DMS153 treated with DMSO at 0.1 percent for 48 hours (cell line): ENCODE results near the gene STAB1.
"Not testable (repeated sequence)": the region's sequence is repeated elsewhere in the genome, so short reads cannot be mapped to it uniquely, and the experiment has no call there.

Experiments
- DNase-seq: peaks from one replicate; lab custom pipeline; 2025; ENCODE audit not compliant: unreplicated experiment; lab: John Stamatoyannopoulos, UW

The STAB1 gene

GRCh38 chr3:52523386-52524257 is 28.5 kb downstream of the STAB1 start:
- DNase-seq = no peak

DNA sequence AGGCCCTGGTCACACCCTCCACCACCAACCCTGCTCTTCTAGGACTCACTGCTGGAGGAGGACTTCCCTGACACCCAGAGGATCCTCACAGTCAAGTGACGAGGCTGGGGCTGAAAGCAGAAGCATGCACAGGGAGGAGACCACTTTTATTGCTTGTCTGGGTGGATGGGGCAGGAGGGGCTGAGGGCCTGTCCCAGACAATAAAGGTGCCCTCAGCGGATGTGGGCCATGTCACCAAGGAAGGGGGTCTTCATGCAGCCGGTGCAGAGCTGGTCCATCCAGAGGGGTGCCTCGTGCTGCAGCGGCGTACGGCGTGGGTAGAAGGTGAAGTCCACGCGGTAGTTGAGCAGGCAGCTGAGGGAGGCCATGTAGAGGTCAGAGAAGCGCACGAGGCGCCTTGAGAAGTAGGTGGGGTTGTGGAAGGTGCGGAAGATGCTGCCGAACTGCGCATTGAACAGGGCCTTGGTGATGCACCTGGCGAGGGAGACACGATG is 29.2 kb downstream of the STAB1 start:
- DNase-seq = no peak

GRCh38 chr3:52524752-52525679 is 29.9 kb downstream of the STAB1 start:
- no peak for DNase-seq

DNA sequence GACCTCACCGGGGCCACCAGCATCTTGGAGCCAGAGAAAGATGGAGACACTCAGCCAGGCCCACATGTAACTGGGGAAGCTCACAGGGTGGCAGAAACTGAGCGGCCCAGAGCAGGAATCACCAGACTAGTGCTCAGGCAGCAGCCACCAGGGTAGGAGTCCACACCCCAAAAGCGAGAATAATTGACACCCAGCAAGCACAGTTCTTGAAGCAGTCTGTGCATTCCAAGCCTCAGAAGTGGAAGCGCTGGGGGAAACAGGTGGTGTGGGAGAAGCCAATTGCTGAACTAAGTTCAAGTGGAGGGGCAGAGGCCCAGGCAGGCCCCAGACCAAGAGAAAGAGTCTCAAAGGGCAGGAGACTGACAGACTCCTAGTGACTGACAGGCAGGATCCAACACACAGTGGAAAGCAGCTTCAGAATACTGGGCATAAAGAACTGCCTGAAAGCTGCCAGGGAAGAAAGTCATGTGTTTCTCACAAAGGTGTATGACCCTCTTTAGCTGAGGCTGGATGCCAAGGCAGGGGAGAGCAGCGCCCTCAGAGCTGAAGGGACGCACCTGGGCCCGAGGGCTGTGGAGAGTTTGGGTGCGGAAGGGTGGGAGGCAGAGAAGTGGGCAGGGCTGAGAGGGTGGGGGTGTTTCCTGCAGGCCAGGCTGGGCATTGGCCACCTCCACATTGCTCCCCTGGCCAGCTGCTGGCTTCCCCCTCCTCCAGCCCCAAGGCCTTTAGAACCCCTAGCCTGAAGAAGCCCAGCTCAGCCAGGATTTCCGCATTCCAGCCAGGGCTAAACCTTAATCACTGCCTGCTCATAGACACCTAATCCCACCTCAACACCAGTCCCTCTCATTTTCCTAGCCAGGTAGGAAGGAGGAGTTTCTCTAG is 30.8 kb downstream of the STAB1 start:
- no peak for DNase-seq

DNA sequence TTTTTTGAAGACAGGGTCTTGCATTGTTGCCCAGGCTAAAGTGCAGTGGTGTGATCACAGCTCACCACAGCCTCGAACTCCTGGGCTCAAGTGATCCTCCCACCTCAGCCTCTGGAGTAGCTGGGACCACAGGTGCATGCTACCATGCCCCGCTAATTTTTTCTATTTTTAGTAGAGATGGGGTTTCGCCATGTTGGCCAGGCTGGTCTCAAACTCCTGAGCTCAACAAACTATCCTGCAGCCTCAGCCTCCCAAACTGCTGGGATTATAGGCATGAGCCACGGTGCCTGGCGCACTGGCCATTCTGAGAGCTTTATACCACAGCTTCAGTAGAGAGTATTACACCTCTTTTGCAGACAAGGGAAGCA is 31.5 kb downstream of the STAB1 start:
- DNase-seq = not testable (repeated sequence)

- DNase-seq = no peak
Measured at GRCh38 chr3:52527039-52527731, 32.0 kb downstream of the STAB1 start.

DNA sequence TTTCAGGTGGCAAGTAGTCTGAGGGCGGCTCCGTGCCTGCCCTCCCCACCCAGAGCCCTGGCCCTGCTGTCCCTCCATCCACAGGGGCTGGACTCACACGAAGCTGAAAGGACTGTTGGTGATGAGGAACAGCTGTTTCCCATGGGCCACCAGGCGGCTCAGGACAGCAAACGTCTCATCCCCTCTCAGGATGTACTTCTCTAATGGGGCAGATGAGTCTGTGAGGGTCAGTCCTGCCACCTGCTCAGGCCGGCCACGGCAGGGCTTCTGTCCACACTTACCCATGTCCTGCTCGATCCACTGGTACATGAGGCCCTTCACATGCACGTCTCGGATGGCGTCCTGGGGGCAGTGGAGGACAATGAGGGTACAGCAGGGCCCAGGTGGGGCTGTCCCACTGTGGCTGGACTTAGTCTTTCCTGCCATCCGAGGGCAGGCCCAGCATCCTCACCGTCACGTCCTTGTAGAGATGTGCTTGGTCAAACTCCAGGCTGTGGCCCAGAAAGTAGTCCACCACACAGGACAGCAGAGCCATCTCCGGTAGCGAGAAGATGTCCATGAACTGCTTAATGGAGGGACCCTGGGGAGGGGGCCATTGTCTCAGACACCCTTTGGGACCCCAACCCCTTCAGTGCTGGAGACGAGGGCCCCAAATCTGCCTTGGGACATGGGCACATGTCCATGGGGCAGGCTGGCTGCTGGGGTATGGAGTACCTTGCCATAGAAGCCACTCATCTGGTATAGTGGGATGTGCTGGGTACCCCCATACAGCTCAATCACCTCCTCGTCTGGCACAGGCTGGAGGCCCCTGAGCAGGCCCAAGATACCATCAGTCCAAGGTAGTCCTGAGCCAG is 32.8 kb downstream of the STAB1 start:
- DNase-seq = no peak

- DNase-seq = no peak
Measured at GRCh38 chr3:52528586-52529375, 33.6 kb downstream of the STAB1 start.

DNA sequence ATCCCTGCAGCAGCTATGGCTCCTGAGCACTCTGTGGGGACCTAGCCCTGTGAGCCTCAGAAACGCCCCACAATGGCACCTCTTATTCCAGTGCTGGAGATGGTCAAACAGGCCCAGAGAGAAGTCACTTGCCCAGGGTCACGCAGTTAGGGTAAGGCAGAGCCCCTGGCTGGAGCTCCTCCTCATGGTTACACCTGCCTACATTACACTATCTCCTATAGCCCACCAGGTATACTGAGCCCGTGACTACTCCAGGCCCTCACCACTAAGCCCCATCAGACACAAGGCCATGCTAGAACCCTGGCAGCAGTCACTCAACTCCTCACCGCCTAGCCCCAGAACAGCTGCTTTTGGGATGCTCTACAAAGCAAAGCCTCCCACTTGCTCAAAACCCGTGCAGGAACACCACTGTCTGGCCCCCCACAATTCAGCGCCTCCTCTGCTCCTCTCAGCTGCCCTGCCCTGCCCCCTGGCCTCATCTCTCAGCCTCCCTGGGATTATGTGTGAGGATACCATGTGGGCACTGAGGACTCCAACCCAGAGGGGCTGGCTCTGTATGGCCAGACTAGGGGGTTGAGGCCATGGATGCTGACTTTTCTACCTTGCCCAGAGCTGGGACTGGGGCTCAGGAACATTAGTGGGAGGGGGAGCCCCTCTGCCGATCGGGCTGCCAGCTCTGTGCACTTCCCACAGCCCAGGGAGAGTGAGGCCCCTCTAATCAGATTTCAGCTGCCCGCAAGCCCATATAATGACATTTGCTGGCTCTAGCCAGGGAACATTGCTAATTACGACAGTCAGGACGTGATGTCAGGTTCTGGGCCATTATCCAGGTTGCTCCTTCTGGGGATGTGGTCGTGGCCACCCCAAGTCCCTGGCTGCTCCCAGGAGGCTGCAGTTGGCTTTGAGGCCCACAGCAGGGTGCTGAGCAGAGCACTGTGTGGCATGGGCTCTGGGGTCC is 34.5 kb downstream of the STAB1 start:
- DNase-seq = no peak

DNA sequence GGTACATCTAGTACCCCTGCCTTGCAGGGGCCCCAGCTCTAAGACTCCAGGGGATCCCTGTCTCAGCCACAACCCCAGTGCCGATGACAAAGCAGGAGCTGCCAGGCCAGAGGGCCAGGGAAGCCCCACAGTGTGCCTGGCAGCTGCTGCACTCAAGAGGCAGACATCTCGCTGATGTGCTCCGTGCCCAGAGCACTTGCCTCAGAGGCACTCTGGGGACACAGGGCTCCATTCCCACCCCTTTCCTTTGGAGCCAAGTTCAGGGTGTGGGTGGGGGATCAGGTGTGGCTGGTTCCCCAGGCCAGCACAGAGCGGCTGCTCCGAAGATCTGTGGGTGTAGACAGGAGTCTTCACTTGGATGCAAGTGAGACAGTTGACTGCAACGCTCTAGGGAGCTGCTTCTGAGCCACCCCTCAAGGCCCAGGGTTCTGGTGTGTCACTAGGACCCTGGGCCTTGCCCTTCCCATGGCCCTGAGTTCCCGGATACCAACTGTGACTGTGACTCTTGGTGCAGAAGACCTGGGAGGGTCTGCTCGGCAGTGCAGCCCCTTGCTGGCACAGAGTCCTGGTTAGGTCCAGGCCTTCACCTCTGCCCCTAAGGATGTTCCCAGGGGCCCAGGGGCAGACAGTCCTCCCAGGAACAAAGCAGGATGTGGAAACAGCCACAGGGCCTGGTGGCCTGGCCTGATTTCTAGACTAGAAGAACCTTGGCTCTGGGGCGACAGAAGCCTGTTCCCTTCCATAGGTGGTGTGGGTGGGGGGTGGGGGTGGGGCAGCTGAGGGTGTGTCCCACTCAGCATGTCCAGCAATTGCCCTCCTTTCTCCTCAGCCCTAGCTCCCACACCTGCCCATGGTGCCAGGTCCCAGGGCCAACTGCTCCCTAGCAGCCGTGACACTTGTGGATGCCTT is 36.0 kb downstream of the STAB1 start:
- no peak for DNase-seq

GRCh38 chr3:52531860-52532516 is 36.9 kb downstream of the STAB1 start:
- DNase-seq = no peak

- no peak for DNase-seq
Measured at GRCh38 chr3:52532517-52532837, 37.3 kb downstream of the STAB1 start.

GRCh38 chr3:52532838-52533622 is 37.9 kb downstream of the STAB1 start:
- no peak for DNase-seq

- peak; percentile 3 for DNase-seq
Measured at GRCh38 chr3:52533623-52534280, 38.6 kb downstream of the STAB1 start, which contains the start of gene NT5DC2. NT5DC2 (minus strand) TSS chr3:52533857; CDS start chr3:52533737, 120 bp downstream.
